Fibroblast of lung (primary cell): ENCODE measurements around the gene MAD2L1BP.

ENCODE experiments used
- EZH2 ChIP-seq: IDR thresholded peaks from 2 replicates; pipeline ENCODE4 v1.5.1; 2012; ENCODE audit warnings: low read length, control low read depth, mild to moderate bottlenecking; ENCODE audit errors: missing control alignments
- TF ChIP-seq, protein P1 (sequence below), 2 donors: IDR thresholded peaks in 1 of 2; conservative IDR thresholded peaks in 1 of 2; 1 replicate in 1 of 2; 2 replicates in 1 of 2; pipeline ENCODE4 v1.5.1; 2011 to 2012; ENCODE audit warnings: low read length in 2 of 2, control low read depth in 1 of 2, inconsistent platforms in 1 of 2, low read depth in 1 of 2, mild to moderate bottlenecking in 1 of 2

DNA sequence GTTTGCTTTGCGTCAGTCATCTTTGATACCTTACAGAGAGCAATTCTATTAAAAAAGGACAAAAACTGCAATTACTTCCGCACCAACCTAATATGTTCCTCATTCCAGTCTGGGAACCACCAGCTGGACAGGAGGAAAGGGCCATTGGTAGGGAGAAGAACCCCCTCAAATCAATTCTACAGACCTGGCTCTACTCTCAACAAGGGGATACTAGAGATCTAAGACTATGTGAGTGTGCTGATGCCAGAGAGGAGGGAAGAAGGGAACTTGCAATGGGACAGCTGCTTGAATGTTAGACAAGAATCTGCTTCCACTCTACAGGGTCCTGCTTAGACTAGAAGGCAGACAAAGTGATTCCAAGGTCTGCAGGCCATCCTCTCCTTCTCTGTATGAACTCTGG, 38.7 kb downstream of the MAD2L1BP start:
- TF ChIP-seq, protein P1, sequence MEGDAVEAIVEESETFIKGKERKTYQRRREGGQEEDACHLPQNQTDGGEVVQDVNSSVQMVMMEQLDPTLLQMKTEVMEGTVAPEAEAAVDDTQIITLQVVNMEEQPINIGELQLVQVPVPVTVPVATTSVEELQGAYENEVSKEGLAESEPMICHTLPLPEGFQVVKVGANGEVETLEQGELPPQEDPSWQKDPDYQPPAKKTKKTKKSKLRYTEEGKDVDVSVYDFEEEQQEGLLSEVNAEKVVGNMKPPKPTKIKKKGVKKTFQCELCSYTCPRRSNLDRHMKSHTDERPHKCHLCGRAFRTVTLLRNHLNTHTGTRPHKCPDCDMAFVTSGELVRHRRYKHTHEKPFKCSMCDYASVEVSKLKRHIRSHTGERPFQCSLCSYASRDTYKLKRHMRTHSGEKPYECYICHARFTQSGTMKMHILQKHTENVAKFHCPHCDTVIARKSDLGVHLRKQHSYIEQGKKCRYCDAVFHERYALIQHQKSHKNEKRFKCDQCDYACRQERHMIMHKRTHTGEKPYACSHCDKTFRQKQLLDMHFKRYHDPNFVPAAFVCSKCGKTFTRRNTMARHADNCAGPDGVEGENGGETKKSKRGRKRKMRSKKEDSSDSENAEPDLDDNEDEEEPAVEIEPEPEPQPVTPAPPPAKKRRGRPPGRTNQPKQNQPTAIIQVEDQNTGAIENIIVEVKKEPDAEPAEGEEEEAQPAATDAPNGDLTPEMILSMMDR (conservative IDR thresholded peaks at IDR 0.05 in 1 of 2, IDR thresholded peaks at IDR 0.05 in 1 of 2; ENCODE audit: low read depth in 1 of 2, low read length in 2 of 2), result no peak
- no peak for TF ChIP-seq EZH2
